Stimulated activated CD4-positive, alpha-beta T cell treated with anti-CD3 and anti-CD28 coated beads, Interleukin-15, amount 100 ng/mL, for 48 hours (primary cell): ENCODE measurements around the gene DAZL.
A peak's percentile ranks its signal among the peaks of the same experiment; 100 is the strongest.

Experiments
- DNase-seq, 2 donors: peaks; one replicate each; pipeline ENCODE4 v3.0.0-alpha.2; 2020; ENCODE audit warnings: low read depth in 2 of 2

DAZL gene

GRCh38 chr3:16596352-16597032 is 8.7 kb downstream of the DAZL start:
- DNase-seq, result peak in 1 of 2 donors; percentile 22

- DNase-seq, result no peak
Observed at GRCh38 chr3:16595778-16596177, 9.4 kb downstream of the DAZL start.

- no peak for DNase-seq
Observed at GRCh38 chr3:16589867-16590624, 15.2 kb downstream of the DAZL start.

GRCh38 chr3:16589120-16589519 is 16.1 kb downstream of the DAZL start:
- DNase-seq, result no peak

GRCh38 chr3:16587681-16588060 is 17.6 kb downstream of the DAZL start:
- DNase-seq, result no peak

- no peak for DNase-seq
Observed at GRCh38 chr3:16587047-16587680, 18.1 kb downstream of the DAZL start.

- DNase-seq, result no peak
Observed at GRCh38 chr3:16584880-16585279, 20.3 kb downstream of the DAZL start.

- DNase-seq, result no peak
Observed at GRCh38 chr3:16583551-16583950, 21.7 kb downstream of the DAZL start.

GRCh38 chr3:16570113-16570512 is 35.1 kb downstream of the DAZL start:
- no peak for DNase-seq

GRCh38 chr3:16568532-16568931 is 36.7 kb downstream of the DAZL start:
- DNase-seq, result no peak

GRCh38 chr3:16568115-16568514 is 37.1 kb downstream of the DAZL start:
- no peak for DNase-seq

GRCh38 chr3:16559653-16560365 is 45.4 kb downstream of the DAZL start:
- no peak for DNase-seq

- DNase-seq, result no peak
Observed at GRCh38 chr3:16554126-16554525, 51.1 kb downstream of the DAZL start.

GRCh38 chr3:16552757-16553156 is 52.5 kb downstream of the DAZL start:
- DNase-seq, result no peak

- DNase-seq, result no peak
Observed at GRCh38 chr3:16551342-16551976, 53.8 kb downstream of the DAZL start.

GRCh38 chr3:16550676-16551341 is 54.4 kb downstream of the DAZL start:
- DNase-seq, result peak; percentile 62 to 76

- DNase-seq, result no peak
Observed at GRCh38 chr3:16550305-16550675, 54.9 kb downstream of the DAZL start.

- DNase-seq, result no peak
Observed at GRCh38 chr3:16548721-16549120, 56.5 kb downstream of the DAZL start.

- DNase-seq, result no peak
Observed at GRCh38 chr3:16547561-16548357, 57.5 kb downstream of the DAZL start.

- DNase-seq, result no peak
Observed at GRCh38 chr3:16546186-16547010, 58.8 kb downstream of the DAZL start.
